PC-3 (cell line): Measurements from ENCODE around the gene MUC6. TPM values are rescaled to one million over a fixed set of nuclear protein-coding genes. Genes with fewer than 3 reads are reported as not detected.

Source experiments
- ATAC-seq: fragments of 200-7000 bp; cut with Tn5 transposase; 2 replicates; pipeline ENCODE4 v1.9.1; 2020; ENCODE audit warnings: mild to moderate bottlenecking, moderate library complexity
- BruUV-seq: library from RNA; stranded (reverse); fragments of 400-500 nt; replicated peaks from 2 replicates; lab custom pipeline; 2021; lab: Mats Ljungman, UMichigan
- CTCF ChIA-PET: fragments of 300-600 bp; sonication (Branson Sonifier 250); formaldehyde crosslinking; loops from one replicate; lab custom pipeline; 2022; ENCODE audit warnings: antibody characterized with exemption; lab: Charles Lee
- POLR2A ChIA-PET: fragments of 300-600 bp; sonication (Branson Sonifier 250); formaldehyde crosslinking; loops from one replicate; lab custom pipeline; 2022; ENCODE audit warnings: antibody characterized with exemption; ENCODE audit not compliant: unreplicated experiment; lab: Charles Lee
- DNase-seq: peaks from one replicate; pipeline ENCODE4 v3.0.0-alpha.2; 2015
- H2AFZ ChIP-seq: fragments of 300-600 bp; sonication (generic); 2 replicates; pipeline ENCODE4 v1.6.0; 2016; ENCODE audit warnings: antibody characterized with exemption, low read length
- H3F3A ChIP-seq: fragments of 300-600 bp; sonication (generic); one replicate; pipeline ENCODE4 v1.6.0; 2017; ENCODE audit warnings: antibody characterized with exemption, low read length, control low read depth, mild to moderate bottlenecking; ENCODE audit not compliant: unreplicated experiment
- H3K27ac ChIP-seq: fragments of 300-600 bp; sonication (generic); 2 replicates; pipeline ENCODE4 v1.5.1; 2016; ENCODE audit warnings: mild to moderate bottlenecking, low read length
- H3K27me3 ChIP-seq: fragments of 300-600 bp; sonication (generic); 2 replicates; pipeline ENCODE4 v1.6.1; 2016; ENCODE audit warnings: low read length, mixed read lengths
- H3K36me3 ChIP-seq: fragments of 300-600 bp; sonication (generic); 2 replicates; pipeline ENCODE4 v1.6.1; 2016; ENCODE audit warnings: low read depth, mixed run types, low read length, mixed read lengths
- H3K4me1 ChIP-seq: fragments of 300-600 bp; sonication (generic); 2 replicates; pipeline ENCODE4 v1.5.1; 2016; ENCODE audit warnings: low read length; ENCODE audit not compliant: insufficient read depth
- H3K4me2 ChIP-seq: fragments of 300-600 bp; sonication (generic); 2 replicates; pipeline ENCODE4 v1.6.0; 2016; ENCODE audit warnings: low read length
- H3K4me3 ChIP-seq: fragments of 300-600 bp; sonication (generic); 2 replicates; pipeline ENCODE4 v1.5.1; 2016; ENCODE audit warnings: mild to moderate bottlenecking, low read length, mixed read lengths
- H3K79me2 ChIP-seq: fragments of 300-600 bp; sonication (generic); 2 replicates; pipeline ENCODE4 v1.6.1; 2017; ENCODE audit warnings: low read length, mixed read lengths
- H3K9ac ChIP-seq: fragments of 300-600 bp; sonication (generic); 2 replicates; pipeline ENCODE4 v1.6.0; 2016; ENCODE audit warnings: mild to moderate bottlenecking, low read length
- H3K9me2 ChIP-seq: fragments of 300-600 bp; sonication (generic); replicated peaks from 2 replicates; pipeline ENCODE4 v1.6.1; 2016; ENCODE audit warnings: mixed run types, low read length, mixed read lengths
- H3K9me3 ChIP-seq: fragments of 300-600 bp; sonication (generic); 2 replicates; pipeline ENCODE4 v1.6.1; 2016; ENCODE audit warnings: low read length, mixed read lengths
- H4K20me1 ChIP-seq: fragments of 300-600 bp; sonication (generic); 2 replicates; pipeline ENCODE4 v1.6.1; 2016; ENCODE audit warnings: low read length, mixed read lengths
- EZH2 ChIP-seq: fragments of 300-600 bp; sonication (generic); IDR thresholded peaks from one replicate; pipeline ENCODE4 v1.6.1; 2017; ENCODE audit warnings: antibody characterized with exemption, mild to moderate bottlenecking, low read length; ENCODE audit not compliant: unreplicated experiment
- EZH2phosphoT487 ChIP-seq: fragments of 300-600 bp; sonication (generic); IDR thresholded peaks from 2 replicates; pipeline ENCODE4 v1.6.1; 2018; ENCODE audit warnings: mild to moderate bottlenecking, antibody characterized with exemption, low read length, borderline replicate concordance
- intact Hi-C: fragments of 100-400 bp; cut with micrococcal nuclease; formaldehyde crosslinking; loops from 2 replicates; pipeline ENCODE4 v1.9.0; 2023
- total RNA-seq: library from RNA; depleted of rRNA; stranded (reverse); fragments of >200 nt; gene quantifications from 2 replicates; pipeline ENCODE4 v1.2.3, GENCODE V29; 2014
- TF ChIP-seq, protein P1 (sequence below): fragments of 300-600 bp; sonication (generic); conservative IDR thresholded peaks from 2 replicates; pipeline ENCODE4 v1.5.1; 2017; ENCODE audit warnings: antibody characterized with exemption, low read depth, mild to moderate bottlenecking, low read length

Gene MUC6
- total RNA-seq, 1 experiment from 2014 or later = 0.18 TPM

DNA sequence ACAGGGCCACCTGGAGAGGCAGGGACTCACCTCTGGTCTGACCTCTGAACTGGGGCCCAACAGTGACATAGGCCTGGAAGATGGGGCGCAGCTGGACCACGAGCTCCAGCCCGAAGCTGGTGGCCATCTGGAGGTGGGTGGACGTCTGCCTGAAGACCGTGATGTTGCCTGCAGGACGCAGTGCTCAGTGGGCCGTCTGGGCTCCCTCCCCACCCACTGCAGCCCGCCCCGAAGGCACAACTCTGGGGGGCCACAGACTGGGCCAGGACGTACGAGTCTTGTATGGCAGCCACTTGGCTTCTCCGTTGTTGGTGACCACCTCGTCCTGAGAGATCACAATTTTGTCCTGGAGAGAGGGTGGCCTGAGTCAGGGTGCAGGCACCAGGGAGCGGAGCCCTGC, 7.9 kb downstream of the MUC6 start:
- H3K9ac ChIP-seq = no peak overlapping the region
- intact Hi-C loops = no loop called here
- no peaks in the 10 kb centered on the region for H3K4me1 ChIP-seq
- H3K36me3 ChIP-seq = no peaks in the 10 kb centered on the region
- H3K9me2 ChIP-seq = no peaks in the 10 kb centered on the region
- H3K27ac ChIP-seq = no peak overlapping the region
- H3K79me2 ChIP-seq = no peaks in the 10 kb centered on the region
- ChIA-PET CTCF (no interaction called here), POLR2A (interaction anchor here (0.6 kb wide), 1 partner anchor 418 kb away, joined by 5 read pairs; no protein-coding TSS in a partner anchor)
- no peaks in the 10 kb centered on the region for H3K27me3 ChIP-seq
- ATAC-seq (no peak), DNase-seq (no peak)
- H3F3A ChIP-seq = no peaks in the 10 kb centered on the region
- H3K9me3 ChIP-seq = no peaks in the 10 kb centered on the region
- no peak overlapping the region for H2AFZ ChIP-seq
- TF ChIP-seq, protein P1, sequence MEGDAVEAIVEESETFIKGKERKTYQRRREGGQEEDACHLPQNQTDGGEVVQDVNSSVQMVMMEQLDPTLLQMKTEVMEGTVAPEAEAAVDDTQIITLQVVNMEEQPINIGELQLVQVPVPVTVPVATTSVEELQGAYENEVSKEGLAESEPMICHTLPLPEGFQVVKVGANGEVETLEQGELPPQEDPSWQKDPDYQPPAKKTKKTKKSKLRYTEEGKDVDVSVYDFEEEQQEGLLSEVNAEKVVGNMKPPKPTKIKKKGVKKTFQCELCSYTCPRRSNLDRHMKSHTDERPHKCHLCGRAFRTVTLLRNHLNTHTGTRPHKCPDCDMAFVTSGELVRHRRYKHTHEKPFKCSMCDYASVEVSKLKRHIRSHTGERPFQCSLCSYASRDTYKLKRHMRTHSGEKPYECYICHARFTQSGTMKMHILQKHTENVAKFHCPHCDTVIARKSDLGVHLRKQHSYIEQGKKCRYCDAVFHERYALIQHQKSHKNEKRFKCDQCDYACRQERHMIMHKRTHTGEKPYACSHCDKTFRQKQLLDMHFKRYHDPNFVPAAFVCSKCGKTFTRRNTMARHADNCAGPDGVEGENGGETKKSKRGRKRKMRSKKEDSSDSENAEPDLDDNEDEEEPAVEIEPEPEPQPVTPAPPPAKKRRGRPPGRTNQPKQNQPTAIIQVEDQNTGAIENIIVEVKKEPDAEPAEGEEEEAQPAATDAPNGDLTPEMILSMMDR = no peak
- TF ChIP-seq EZH2 = no peak
- TF ChIP-seq EZH2phosphoT487 = no peak
- no peak overlapping the region for H3K4me2 ChIP-seq
- BruUV-seq = TSS peak; percentile 36
- H4K20me1 ChIP-seq = no peaks in the 10 kb centered on the region
- H3K4me3 ChIP-seq = no peak overlapping the region

DNA sequence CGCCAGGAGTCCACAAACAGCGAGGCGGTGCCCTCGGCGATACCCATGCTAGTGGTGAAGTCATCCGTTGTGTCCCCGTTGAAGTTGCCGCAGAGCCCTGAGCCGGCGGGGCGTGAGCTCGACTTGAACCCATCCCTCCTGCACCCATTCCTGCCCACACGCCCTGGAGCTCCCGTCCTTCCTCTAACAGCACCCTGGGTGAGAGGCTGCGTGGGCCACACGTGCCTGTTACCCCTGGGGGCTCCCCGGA, 8.3 kb downstream of the MUC6 start:
- no peaks in the 10 kb centered on the region for H3K79me2 ChIP-seq
- no peak for ATAC-seq
- no peaks in the 10 kb centered on the region for H3K4me1 ChIP-seq
- TF ChIP-seq EZH2phosphoT487 = no peak
- TF ChIP-seq, protein P1 = no peak
- TF ChIP-seq EZH2 = no peak
- ChIA-PET POLR2A (interaction anchor here (0.6 kb wide), 1 partner anchor 419 kb away, joined by 5 read pairs; no protein-coding TSS in a partner anchor), CTCF (no interaction called here)
- no peaks in the 10 kb centered on the region for H3K9me3 ChIP-seq
- no peaks in the 10 kb centered on the region for H3K9me2 ChIP-seq
- no peak overlapping the region for H3K4me3 ChIP-seq
- no peak overlapping the region for H3K27ac ChIP-seq
- H3K27me3 ChIP-seq = no peaks in the 10 kb centered on the region
- no peaks in the 10 kb centered on the region for H3F3A ChIP-seq
- no peak for DNase-seq
- H4K20me1 ChIP-seq = no peaks in the 10 kb centered on the region
- H3K9ac ChIP-seq = no peak overlapping the region
- no TSS peak for BruUV-seq
- H3K4me2 ChIP-seq = no peak overlapping the region
- no peaks in the 10 kb centered on the region for H3K36me3 ChIP-seq
- H2AFZ ChIP-seq = no peak overlapping the region
- intact Hi-C loops = no loop called here

DNA sequence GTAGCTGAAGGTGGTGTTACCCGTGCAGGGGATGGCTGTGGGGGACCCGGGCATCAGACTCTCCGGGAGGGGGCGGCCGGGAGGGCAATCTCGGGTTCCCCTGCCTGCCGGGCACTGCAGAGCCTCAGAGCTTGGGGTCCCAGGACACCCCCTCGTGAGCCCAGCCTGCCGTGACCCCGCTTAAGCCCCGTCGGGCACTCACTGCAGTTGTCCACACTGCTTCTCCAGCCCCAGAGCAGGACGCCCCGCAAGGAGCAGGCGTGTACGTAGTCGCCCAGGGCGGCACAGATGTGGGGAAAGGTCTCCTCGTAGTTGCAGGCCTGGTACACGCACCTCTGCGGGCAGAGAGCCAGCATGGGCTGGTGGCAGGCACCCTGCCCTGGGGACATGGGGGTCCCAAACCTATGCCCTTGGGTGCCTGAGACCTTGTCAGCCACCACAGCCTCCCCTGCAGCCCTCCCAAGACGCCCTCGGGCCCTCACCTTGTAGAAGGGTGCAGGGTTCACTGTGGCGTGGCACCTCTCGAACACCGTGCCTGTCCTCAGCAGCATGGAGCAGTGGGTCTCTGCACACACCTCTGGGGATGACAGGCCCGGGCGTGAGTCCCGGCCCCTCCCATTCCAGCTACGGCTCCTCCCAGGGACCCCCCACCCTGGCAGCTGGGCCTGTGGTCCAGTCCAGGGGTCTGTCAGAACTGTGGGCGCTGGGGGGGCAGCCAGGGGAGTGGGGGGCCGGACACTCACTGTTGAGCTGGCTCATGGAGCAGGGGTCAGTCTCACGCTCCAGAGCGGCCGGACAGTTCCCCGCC, 8.8 kb downstream of the MUC6 start:
- Histone ChIP-seq H3K9me2 (no peaks in the 10 kb centered on the region), H3K9ac (no peak overlapping the region), H3K4me2 (no peak overlapping the region), H3K36me3 (no peaks in the 10 kb centered on the region), H3K4me1 (no peaks in the 10 kb centered on the region), H2AFZ (no peak overlapping the region), H4K20me1 (no peaks in the 10 kb centered on the region), H3K27ac (no peak overlapping the region), H3K79me2 (no peaks in the 10 kb centered on the region), H3F3A (no peaks in the 10 kb centered on the region), H3K27me3 (no peaks in the 10 kb centered on the region), H3K4me3 (no peak overlapping the region), H3K9me3 (no peaks in the 10 kb centered on the region)
- TF ChIP-seq EZH2phosphoT487 = no peak
- no peak for TF ChIP-seq EZH2
- TF ChIP-seq, protein P1 = no peak
- CTCF ChIA-PET = no interaction called here
- intact Hi-C loops = no loop called here
- POLR2A ChIA-PET = interaction anchor here (0.6 kb wide), 1 partner anchor 419 kb away, joined by 5 read pairs; no protein-coding TSS in a partner anchor
- ATAC-seq (no peak), DNase-seq (no peak)
- BruUV-seq = no TSS peak
